ENCODE results near the gene CTTN. TPM values are rescaled to one million over a fixed set of nuclear protein-coding genes. Genes with fewer than 3 reads are reported as not detected.

The CTTN gene
- total and polyA plus RNA-seq, 2 of the 8 experiments (the other 6 are each of a cell fraction or from before 2014, with no cell fraction given): 84.6 to 216 TPM

DNA sequence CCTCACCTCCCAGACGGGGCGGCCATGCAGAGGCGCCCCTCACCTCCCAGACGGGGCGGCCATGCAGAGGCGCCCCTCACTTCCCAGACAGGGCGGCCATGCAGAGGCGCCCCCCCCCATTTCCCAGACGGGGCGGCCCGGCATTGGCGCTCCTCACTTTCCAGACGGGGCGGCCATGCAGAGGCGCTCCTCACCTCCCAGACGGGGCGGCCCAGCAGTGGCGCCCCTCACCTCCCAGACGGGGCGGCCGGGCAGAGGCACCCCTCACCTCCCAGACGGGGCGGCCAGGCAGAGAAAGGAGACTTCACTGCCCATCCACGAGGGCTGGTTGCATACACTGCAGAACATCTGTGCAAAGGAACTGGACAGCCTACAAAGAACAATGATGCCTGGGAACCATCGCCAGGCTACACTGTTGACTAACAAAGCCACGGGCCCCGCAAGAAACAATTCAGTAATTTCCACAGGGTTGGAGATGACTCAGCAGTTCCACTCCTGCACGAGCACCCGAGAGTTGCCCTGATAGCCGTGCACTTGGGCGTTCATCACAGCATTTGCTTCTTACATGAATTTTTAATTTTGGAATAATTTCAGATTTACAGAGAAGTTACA, 58.7 kb downstream of the CTTN start (continued):
- TF ChIP-seq FOSL1 (IDR thresholded peaks at IDR 0.05; ENCODE audit: insufficient read depth, low read depth, low read length) (no peak), TAF7 (optimal IDR thresholded peaks at IDR 0.05; ENCODE audit: borderline replicate concordance, low read depth, low read length) (no peak), CHD7 (IDR thresholded peaks at IDR 0.05; ENCODE audit: insufficient replicate concordance, low read length) (no peak)

All from H1 (cell line).